NCI-H1417 (cell line): ENCODE measurements around the gene PPM1L.
A peak's percentile ranks its signal among the peaks of the same experiment; 100 is the strongest.
"Not testable (repeated sequence)": the region's sequence is repeated elsewhere in the genome, so short reads cannot be mapped to it uniquely, and the experiment has no call there.

Experiments
- DNase-seq, 3 experiments: peaks; one replicate each; lab custom pipeline; 2025; lab: John Stamatoyannopoulos, UW

PPM1L gene

GRCh38 chr3:160931474-160931873 lies 175.4 kb downstream of the PPM1L start:
- no peak for DNase-seq

- peak in 1 of 3 experiments; percentile 46 for DNase-seq
These were observed 179.5 kb downstream of the PPM1L start for GRCh38 chr3:160935413-160936095.

GRCh38 chr3:160941885-160942494 lies 186.0 kb downstream of the PPM1L start:
- no peak for DNase-seq

- no peak for DNase-seq
These were observed 188.0 kb downstream of the PPM1L start for GRCh38 chr3:160943996-160944395.

- no peak for DNase-seq
These were observed 189.3 kb downstream of the PPM1L start for GRCh38 chr3:160945336-160945735.

GRCh38 chr3:160948273-160948672 lies 192.2 kb downstream of the PPM1L start:
- DNase-seq: no peak

- no peak for DNase-seq
These were observed 193.4 kb downstream of the PPM1L start for GRCh38 chr3:160949460-160949859.

- DNase-seq: no peak
These were observed 194.5 kb downstream of the PPM1L start for GRCh38 chr3:160950542-160950941.

GRCh38 chr3:160950954-160951353 lies 194.9 kb downstream of the PPM1L start:
- no peak for DNase-seq

- DNase-seq: peak; percentile 23 to 79 (median 47)
These were observed 195.8 kb downstream of the PPM1L start for GRCh38 chr3:160951642-160952487.

GRCh38 chr3:160953686-160954085 lies 197.7 kb downstream of the PPM1L start:
- DNase-seq: peak in 1 of 3 experiments; percentile 19

- DNase-seq: peak in 1 of 3 experiments; percentile 16
These were observed 200.8 kb downstream of the PPM1L start for GRCh38 chr3:160956785-160957184.

GRCh38 chr3:160960568-160960967 lies 204.5 kb downstream of the PPM1L start:
- DNase-seq: no peak

- DNase-seq: no peak
These were observed 207.9 kb downstream of the PPM1L start for GRCh38 chr3:160963949-160964348.

- DNase-seq: no peak
These were observed 212.7 kb downstream of the PPM1L start for GRCh38 chr3:160968761-160969160.

GRCh38 chr3:160973067-160973809 lies 217.2 kb downstream of the PPM1L start:
- peak in 1 of 3 experiments; percentile 8 for DNase-seq

GRCh38 chr3:160977773-160978172 lies 221.7 kb downstream of the PPM1L start:
- no peak for DNase-seq

- no peak for DNase-seq
These were observed 224.7 kb downstream of the PPM1L start for GRCh38 chr3:160980740-160981139.

- no peak for DNase-seq
These were observed 225.3 kb downstream of the PPM1L start for GRCh38 chr3:160981217-160981938.

GRCh38 chr3:160982491-160982890 lies 226.5 kb downstream of the PPM1L start:
- DNase-seq: no peak

- not testable (repeated sequence) for DNase-seq
These were observed 227.9 kb downstream of the PPM1L start for GRCh38 chr3:160983900-160984299.
